NCI-H2196 (cell line): ENCODE measurements around the gene DOCK1.

Experiments used
- DNase-seq: peaks from one replicate; lab custom pipeline; 2025; ENCODE audit not compliant: unreplicated experiment; lab: John Stamatoyannopoulos, UW

DOCK1 gene

GRCh38 chr10:127033216-127034033, 128.2 kb downstream of the DOCK1 start:
- no peak for DNase-seq

DNA sequence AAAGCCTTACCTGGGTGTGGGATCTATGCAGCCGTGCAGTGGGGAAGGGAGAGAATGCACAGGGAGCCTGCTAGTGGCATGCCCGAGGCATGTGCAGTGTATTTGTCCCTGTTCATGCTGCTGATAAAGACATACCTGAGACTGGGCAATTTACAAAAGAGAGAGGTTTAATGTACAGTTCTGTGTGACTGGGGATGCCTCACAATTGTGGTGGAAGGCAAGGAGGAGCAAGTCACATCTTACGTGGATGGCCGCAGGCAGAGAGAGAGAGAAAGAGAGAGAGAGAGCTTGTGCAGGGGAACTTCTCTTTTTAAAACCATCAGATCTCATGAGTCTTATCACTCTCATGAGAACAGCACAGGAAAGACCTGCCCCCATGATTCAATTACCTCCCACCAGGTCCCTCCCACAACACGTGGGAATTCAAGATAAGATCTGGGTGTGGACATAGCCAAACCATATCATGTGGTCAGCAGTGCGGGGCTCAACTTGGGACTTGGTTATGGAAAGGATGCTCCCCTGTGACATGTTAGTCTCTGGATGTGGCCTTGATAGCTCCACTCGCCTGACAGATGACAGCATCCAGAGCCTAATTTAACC, 128.9 kb downstream of the DOCK1 start:
- no peak for DNase-seq

DNA sequence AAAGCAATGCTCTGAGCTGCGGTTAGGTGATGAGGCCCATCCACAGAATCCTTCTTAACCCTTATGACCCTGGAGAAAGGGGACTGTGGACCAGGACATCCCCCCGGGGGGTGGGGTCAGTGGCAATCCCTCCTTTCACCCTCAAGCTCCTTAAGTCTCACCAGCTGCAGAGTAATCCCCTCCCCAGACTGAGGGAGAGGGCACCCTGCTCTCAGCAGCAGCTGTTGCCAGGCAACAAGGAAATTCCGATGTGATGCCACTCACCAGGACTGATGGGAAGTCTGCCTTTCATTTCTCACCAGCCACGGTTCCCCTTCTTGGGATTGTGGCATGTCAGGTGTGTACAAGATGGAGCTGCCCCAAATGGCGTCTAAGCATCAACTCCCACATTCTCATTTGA, 129.6 kb downstream of the DOCK1 start:
- DNase-seq = no peak

DNA sequence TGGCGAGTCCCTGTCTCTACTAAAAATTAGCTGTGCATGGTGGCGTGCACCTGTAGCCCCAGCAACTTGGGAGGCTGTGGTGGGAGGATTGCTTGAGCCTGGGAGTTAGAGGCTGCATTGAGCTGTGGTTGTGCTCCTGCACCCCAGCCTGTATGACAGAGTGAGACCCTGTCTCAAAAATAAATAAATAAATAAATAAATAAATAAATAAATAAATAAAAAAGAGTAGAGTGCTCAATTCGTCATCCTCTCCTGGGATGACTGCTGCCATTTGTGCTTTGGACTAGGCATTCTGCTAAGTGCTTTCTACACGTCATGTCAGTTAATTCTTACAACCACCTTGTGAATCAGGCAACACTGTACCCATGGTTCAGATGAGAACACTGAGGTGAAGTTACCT, 130.6 kb downstream of the DOCK1 start:
- DNase-seq = no peak

GRCh38 chr10:127036987-127037386, 131.8 kb downstream of the DOCK1 start:
- no peak for DNase-seq

DNA sequence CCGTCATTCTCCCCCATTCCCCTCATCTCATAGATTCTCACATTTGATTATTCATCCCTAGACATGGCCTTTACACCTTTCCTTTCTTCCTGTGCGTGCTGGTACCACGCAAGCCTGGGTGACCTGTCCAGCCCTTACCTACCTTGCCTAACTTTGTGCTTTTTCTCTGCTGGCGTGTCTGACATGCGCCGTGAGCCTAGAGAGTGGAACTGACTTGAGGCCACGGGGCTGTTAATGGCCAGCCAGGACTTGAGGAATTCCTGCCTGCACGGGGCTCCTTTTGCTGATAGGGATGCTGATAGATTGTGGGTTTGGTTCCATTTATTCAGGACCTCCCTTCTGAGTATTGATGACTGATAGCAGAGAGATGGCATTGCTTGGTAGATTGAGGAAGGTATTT, 134.2 kb downstream of the DOCK1 start:
- no peak for DNase-seq

DNA sequence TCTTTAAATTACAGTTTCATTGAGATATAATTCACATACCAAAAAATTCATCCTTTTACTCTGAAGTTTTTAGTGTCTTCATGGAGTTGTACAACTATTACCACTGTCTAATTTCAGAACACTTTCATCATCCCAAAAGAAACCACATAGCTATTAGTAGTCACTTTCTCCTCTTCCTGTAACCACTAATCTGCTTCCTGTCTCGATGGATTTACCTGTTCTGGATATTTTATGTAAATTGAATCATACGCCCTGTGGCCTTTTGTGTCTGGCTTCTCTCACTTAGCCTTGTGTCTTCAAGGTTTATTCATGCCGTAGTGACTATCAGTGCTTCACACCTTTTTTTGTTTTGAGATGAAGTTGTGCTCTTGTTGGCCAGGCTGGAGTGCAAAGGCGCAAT, 135.5 kb downstream of the DOCK1 start:
- no peak for DNase-seq

DNA sequence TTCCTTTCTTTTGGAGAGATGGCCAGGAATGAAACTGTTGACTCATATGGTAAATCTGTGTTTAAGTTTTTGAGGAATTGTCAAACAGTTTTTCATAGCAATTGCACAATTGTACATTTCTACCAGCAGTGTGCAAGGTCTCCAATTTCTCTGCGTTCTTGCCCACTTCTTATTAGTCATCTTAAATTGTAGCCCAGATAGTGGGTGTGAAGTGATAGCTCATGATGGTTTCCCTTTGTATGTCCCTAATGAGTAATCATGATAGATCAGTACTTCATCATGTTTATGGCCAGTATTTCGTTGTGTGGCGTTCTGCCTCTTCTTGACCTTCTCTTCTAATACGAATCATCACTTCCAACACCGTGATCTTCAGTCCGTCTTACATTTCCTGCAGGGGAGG, 136.3 kb downstream of the DOCK1 start:
- no peak for DNase-seq

DNA sequence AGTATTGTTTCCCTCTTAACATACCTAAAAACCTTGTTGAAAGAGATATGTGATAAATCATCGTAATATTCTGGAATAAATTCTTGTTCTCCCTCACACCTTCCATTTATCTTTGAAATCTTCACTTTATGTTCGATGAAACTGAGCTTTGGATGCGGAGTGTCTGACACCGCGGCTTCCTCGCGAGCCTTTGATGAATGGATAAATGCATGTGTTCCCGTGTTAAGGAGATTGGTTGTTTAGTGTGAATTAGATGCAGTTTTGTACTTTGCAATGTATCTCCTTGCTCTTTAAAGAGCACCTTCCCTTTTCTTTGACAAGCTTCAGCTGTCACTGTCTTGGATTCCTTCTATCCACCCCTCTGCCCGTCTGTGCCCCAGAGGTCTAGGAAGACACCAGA, 138.1 kb downstream of the DOCK1 start:
- no peak for DNase-seq

- DNase-seq = no peak
Observed at GRCh38 chr10:127044186-127044585, 139.0 kb downstream of the DOCK1 start.

DNA sequence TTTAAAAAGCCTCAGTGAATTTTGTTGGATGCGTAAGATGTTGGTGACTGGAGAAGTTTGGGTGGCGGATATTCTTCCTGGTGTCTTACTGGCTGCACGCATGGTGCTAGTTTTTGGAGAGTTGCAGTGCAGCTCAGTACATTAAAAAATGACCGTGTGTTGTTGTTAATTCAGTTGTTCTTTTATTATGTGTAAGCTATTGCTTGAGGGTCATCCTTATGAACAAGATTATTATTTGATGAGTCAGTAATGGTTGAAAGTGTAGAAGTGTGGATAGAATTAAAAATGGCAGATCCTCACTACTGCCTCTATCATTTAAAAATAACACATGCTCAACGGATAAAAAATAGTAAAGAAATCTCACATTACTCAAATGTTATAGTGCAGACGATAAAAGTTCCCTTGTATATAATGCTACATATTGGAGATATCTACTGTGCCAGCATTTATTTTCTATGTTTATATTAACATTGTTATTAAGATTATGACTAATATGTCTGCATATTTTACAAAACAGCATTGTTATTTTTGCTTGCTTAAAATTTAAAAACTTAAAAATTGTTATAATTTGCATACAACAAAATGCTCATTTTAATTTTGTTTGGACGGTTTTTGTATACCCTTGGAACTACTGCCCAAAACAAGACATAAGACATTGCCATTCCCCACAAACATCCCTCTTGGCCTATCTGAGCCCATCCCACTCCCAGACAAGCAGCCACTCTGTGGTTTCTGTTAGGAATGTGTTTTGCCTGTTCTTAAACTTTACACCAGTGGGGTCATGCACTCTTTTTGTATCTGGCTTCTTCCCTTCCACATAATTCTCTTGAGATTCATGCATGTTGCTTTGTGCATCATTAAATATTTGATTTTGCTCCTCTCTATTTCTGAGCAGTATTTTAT, 142.0 kb downstream of the DOCK1 start:
- DNase-seq = no peak

- no peak for DNase-seq
Observed at GRCh38 chr10:127047878-127048238, 142.6 kb downstream of the DOCK1 start.

DNA sequence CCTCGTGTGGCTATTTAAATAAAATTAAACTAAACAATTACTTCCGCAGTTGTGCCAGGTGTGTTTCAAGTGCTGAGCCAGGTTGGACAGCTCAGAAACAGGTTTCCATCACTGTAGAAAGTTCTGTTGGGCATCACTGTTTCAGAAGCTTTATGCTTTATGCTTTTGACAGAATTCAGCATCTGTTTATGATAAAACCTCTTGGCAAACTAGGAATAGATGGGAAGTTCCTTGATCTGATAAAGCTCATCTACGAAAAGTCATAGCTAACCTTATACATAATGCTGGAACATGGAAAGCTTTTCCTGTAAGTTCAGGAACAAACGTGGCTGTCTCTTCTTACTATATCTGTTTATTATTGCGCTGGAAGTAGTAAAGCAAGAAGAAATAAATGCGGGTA, 143.4 kb downstream of the DOCK1 start:
- DNase-seq = no peak

GRCh38 chr10:127052001-127052400, 146.8 kb downstream of the DOCK1 start:
- no peak for DNase-seq

DNA sequence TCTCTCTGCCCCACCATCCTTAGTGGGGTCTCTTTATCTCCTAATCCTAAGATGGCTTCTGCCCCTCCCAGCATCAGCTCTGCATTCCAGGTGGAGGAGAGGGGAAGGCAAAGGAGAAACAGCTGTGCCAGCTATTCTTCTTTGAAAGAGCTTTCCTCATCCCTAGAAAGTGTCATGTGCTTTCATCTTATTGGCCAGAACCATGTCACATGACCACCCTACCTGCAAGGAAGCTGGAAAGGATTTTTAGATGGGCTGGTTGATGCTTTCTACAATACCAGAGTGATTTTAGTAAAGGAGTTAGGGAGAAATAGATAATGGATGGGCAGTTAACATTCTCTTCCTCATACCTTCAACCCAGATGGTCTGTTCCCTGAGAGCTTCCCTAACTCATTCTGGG, 150.0 kb downstream of the DOCK1 start:
- no peak for DNase-seq

- no peak for DNase-seq
Observed at GRCh38 chr10:127059314-127059713, 154.1 kb downstream of the DOCK1 start.

DNA sequence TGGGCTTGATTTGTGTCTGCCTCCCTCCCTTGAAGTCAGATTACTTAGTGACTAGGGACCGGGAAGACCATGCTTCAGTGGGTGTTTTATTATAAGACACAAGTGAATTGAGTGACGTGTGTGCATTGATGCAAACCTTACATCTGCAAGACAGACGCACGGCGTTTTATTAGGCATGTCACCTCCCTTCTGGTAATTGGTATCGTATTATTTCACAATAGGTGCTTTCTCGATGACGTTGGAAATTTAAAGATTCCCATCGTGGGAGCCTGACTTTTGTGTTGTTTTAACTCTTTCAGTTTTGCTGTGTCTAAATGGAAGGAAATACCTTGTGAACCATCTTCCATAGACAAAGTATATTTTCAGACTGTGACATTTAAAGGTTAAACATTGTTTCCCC, 158.5 kb downstream of the DOCK1 start:
- no peak for DNase-seq

DNA sequence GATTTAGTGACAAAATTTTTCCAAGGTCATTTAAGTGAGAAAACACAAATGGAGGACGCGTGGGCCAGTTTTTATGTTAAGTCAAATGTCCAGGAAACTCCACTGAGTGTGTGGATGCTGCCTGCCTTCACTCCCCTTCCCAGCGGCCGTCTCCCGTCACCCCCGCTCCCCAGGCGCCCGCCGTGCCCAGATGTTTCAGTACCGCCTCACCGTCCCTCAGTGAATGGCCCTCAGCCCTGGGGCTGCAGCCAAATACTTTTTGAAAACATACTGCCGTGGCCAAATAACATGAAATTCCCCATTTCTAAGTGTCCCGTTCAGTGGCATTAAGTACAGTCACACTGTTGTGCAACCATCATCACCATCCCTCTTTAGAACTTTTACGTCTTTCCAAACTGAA, 159.2 kb downstream of the DOCK1 start:
- no peak for DNase-seq

GRCh38 chr10:127067542-127068194, 162.4 kb downstream of the DOCK1 start:
- DNase-seq = no peak

DNA sequence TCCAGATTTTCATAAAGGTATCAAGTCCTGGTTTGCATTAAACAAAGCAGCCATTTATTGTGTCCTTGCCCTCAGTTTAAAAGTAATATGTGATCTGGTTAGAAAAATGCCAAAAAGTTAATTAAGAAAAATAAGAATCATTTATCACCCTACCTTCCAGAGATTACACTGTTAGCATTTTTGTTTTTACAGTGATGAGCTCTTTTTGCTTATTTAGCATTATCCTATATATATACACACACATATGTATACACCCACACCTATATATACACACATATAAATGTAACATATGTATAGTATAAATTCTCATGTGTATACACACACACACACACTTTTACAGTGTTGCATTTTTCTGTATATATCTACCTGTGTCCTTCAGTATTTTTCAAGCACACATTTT, 163.3 kb downstream of the DOCK1 start:
- DNase-seq = no peak

- no peak for DNase-seq
Observed at GRCh38 chr10:127069436-127069835, 164.2 kb downstream of the DOCK1 start.
